GM21825 (cell line): Measurements from ENCODE around the gene KRTAP4-9.
"Not testable (repeated sequence)": the region's sequence is repeated elsewhere in the genome, so short reads cannot be mapped to it uniquely, and the experiment has no call there.

Experiments used
- ATAC-seq: cut with Tn5 transposase; IDR thresholded peaks from one replicate; pipeline ENCODE4 v1.9.1; 2021; ENCODE audit warnings: mild to moderate bottlenecking, moderate library complexity; ENCODE audit not compliant: unreplicated experiment

The KRTAP4-9 gene

GRCh38 chr17:41096055-41096454 is 9.1 kb upstream of the KRTAP4-9 start:
- no peak for ATAC-seq

GRCh38 chr17:41098042-41098441 is 7.1 kb upstream of the KRTAP4-9 start, which contains the start of gene KRTAP4-8:
Gene KRTAP4-8, minus strand, starts transcription at chr17:41098142. Its CDS starts 58 bp downstream, at chr17:41098084.
- ATAC-seq: no peak

DNA sequence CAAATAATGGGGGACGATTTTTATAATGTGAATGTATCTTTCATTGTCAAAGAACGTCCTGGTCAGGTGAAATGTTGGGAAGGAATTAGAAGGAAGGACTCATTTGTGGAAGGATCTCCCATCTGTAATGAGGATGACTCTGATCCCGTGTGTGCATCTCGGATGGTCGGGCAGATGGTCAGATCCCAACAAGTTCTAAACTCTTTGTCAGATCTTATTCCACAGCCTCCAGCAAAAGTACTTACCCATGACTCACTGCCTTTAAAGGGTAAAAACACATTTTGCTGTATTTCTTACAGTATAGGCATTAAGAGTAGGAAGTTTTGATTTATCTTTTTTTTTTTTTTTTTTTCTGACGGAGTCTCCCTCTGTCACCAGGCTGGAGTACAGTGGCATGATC is 6.7 kb upstream of the KRTAP4-9 start:
- ATAC-seq: no peak

DNA sequence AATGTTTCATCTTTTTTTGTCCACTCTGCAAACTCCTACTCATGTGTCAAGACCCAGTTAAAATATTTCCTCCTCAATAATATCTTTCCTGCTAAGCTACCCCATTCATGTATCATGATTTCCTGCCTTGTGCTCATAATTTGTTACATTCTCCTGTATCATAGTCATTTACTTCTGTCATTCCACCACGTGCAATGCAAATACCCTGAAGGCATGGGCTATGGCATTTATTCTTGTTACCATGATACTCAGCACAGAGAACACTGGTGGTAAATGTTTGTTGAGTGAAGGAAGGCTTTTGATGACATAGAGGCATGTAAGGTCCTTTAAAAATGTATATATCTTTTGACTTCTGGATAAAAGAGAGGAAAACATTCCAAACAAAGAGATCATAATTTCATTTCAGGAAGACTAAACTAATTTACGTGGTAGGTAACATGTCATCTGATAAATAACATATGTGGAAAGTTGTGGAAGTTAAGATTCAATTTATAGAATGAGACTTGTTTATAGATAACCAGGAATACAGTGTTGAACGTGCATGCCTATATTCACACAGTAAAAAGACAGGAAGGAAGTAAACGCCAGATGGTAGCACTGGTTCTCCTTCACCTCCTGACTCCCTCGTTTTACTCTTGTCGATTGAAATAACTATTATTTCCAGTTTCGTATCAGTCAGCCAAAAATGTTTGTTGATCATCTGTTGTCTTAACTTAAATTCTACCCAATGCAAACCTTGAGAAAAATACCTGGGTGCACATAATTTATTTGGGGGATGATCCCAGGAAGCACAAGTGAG is 5.3 kb upstream of the KRTAP4-9 start:
- not testable (repeated sequence) for ATAC-seq

DNA sequence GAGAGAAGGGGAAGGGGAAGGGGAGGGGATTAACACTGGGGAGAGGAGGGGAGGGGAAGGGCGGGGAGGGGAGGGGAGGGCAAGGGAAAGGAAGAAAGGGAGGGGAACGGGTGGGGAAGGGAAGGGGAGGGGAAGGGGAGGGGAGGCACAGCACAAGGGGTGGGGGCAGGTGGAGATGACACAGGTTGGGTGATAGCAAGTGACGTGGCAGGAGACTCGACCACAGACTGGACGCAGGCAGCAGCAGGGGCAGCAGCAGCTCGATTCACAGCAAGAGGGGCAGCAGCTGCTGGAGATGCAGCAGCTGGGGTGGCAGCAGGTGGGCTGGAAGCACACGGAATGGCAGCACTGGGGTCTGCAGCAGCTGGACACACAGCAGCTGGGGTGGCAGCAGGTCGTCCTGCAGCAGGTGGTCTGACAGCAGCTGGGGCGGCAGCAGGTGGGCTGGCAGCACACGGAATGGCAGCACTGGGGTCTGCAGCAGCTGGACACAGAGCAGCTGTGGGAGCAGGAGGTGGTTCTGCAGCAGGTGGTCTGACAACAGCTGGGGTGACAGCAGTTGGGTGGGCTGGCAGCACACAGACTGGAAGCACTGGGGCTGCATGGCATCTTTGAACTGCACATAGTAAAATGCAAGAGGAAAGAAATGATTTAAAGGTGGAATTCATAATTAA is 3.5 kb upstream of the KRTAP4-9 start, which contains the start of gene KRTAP4-16:
KRTAP4-16 (minus strand) TSS at position 624 of the 674 bp plus-strand sequence; CDS start at position 624, 0 bp downstream.
- ATAC-seq: no peak

GRCh38 chr17:41103896-41104295 is 1.3 kb upstream of the KRTAP4-9 start:
- no peak for ATAC-seq

GRCh38 chr17:41104386-41105038 is 677 bp upstream of the KRTAP4-9 start:
- not testable (repeated sequence) for ATAC-seq

DNA sequence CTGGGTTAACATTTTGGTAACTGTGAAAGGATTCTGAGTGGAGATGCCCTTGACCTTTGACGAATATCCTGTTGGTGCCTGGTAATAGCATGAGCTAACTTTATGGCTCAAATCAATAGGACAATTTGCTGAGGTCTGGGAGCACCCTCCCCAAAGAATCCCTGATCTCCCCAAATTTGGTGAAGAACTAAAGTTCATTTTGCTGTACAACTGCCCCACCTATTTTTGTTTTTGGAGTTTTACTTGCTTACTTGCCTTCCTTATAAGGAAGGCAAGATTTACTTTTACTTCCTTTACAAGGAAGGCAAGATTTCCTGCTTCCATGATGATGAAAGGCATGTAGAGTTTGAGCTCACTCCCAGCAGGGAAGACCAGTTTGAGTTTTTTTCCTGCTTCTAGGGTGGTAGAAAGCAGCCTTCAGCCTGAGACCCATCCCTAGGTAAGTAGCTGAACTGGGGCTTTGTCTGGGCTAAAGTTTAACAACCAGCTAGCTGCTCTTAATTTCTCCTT is 2.8 kb downstream of the KRTAP4-9 start:
- ATAC-seq: no peak

- ATAC-seq: not testable (repeated sequence)
Measured at GRCh38 chr17:41108728-41109386, 3.7 kb downstream of the KRTAP4-9 start.

- no peak for ATAC-seq
Measured at GRCh38 chr17:41111151-41111885, 6.1 kb downstream of the KRTAP4-9 start.

GRCh38 chr17:41116297-41116696 is 11.1 kb downstream of the KRTAP4-9 start:
- no peak for ATAC-seq

DNA sequence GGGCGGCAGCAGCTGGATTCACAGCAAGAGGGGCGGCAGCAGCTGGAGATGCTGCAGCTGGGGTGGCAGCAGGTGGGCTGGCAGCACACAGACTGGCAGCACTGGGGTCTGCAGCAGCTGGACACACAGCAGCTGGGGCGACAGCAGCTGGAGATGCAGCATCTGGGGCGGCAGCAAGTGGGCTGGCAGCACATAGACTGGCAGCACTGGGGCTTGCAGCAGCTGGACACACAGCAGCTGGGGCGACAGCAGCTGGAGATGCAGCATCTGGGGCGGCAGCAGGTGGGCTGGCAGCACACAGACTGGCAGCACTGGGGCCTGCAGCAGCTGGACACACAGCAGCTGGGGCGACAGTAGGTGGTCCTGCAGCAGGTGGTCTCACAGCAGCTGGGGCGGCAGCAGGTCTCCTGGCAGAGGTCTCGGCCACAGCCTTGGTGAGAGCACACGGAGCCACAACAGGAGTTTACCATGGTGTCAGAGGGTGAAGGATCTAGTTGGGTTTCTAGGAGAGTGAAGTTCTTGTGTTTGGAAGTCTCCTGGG is 12.7 kb downstream of the KRTAP4-9 start, which contains the start of gene KRTAP4-11:
KRTAP4-11 (minus strand) TSS at position 528 of the 541 bp plus-strand sequence; CDS start at position 470, 58 bp downstream.
- ATAC-seq: not testable (repeated sequence)

GRCh38 chr17:41118721-41119120 is 13.5 kb downstream of the KRTAP4-9 start:
- ATAC-seq: no peak

DNA sequence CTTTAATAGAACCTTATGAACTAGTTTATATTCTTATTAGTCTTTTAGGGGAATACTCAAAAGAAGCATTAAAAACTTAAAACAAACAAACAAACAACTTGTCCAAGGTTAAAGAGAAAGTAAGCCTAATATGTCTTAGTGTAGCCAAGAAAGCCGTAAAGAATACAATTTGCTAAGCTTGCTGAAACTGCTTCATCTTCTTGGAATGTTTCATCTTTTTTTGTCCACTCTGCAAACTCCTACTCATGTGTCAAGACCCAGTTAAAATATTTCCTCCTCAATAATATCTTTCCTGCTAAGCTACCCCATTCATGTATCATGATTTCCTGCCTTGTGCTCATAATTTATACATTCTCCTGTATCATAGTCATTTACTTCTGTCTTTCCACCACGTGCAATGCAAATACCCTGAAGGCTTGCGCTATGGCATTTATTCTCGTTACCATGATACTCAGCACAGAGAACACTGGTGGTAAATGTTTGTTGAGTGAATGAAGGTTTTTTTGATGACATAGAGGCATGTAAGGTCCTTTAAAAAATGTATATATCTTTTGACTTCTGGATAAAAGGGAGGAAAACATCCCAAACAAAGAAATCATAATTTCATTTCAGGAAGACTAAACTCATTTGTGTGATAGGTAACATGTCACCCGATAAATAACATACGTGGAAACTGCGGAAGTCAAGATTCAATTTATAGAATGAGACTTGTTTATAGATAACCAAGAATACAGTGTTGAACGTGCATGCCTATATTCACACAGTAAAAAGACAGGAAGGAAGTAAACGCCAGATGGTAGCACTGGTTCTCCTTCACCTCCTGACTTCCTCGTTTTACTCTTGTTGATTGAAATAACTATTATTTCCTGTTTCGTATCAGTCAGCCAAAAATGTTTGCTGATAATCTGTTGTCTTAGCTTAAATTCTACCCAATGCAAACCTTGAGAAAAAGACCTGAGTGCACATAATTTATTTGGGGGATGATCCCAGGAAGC is 14.8 kb downstream of the KRTAP4-9 start:
- not testable (repeated sequence) for ATAC-seq

GRCh38 chr17:41121742-41122141 is 16.6 kb downstream of the KRTAP4-9 start:
- ATAC-seq: no peak

DNA sequence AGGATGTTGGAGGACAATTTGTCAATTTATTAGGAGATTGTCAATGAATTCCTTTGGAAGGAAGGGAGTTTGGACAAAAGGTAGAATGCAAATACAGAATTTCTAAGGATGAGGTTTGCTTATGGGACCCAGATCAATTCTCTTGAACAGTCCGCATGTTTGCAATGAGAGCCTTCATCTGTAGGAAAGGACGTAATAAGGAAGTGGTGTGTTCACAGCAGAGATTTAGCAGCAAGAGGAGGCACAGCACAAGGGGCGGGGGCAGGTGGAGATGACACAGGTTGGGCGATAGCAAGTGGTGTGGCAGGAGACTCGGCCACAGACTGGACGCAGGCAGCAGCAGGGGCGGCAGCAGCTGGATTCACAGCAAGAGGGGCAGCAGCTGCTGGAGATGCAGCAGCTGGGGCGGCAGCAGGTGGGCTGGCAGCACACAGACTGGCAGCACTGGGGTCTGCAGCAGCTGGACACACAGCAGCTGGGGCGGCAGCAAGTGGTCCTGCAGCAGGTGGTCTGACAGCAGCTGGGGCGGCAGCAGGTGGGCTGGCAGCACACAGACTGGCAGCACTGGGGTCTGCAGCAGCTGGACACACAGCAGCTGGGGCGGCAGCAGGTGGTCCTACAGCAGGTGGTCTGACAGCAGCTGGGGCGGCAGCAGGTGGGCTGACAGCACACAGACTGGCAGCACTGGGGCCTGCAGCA is 18.3 kb downstream of the KRTAP4-9 start:
- not testable (repeated sequence) for ATAC-seq

- ATAC-seq: not testable (repeated sequence)
Measured at GRCh38 chr17:41123991-41124371, 18.8 kb downstream of the KRTAP4-9 start, which contains the start of gene KRTAP4-12. Gene KRTAP4-12, minus strand, starts transcription at chr17:41124182. Its CDS starts 60 bp downstream, at chr17:41124122.

DNA sequence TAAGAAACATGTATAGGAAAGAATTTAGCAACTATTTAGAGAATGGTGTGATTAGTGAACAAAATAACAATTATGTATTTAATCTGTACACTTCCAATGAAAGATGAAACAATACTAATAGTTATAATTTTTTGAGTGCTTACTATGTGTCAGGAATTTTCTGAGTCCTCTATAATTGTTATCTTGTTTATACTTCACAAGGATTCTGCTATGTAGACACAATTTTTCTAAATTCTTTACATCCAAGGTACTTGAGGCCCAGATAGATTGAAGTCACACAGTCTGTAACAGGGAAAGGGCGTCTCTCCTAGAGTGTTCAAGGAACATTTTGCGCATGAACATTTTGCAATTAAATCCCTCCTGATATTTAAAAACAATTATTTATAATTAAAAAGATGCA is 19.9 kb downstream of the KRTAP4-9 start:
- ATAC-seq: no peak
